Fibroblast of skin of right quadriceps (primary cell): ENCODE data around the gene CA12.

ENCODE experiments used
- DNase-seq: peaks from one replicate; pipeline ENCODE4 v3.0.0-alpha.2; 2013

The CA12 gene

GRCh38 chr15:63354821-63355650 lies 26.6 kb downstream of the CA12 start:
- DNase-seq = no peak

- no peak for DNase-seq
These were observed 27.8 kb downstream of the CA12 start for GRCh38 chr15:63353887-63354286.

GRCh38 chr15:63353261-63353660 lies 28.4 kb downstream of the CA12 start:
- DNase-seq = no peak

GRCh38 chr15:63352808-63353207 lies 28.8 kb downstream of the CA12 start:
- DNase-seq = no peak

- no peak for DNase-seq
These were observed 30.5 kb downstream of the CA12 start for GRCh38 chr15:63351170-63351569.

GRCh38 chr15:63350178-63350621 lies 31.4 kb downstream of the CA12 start:
- no peak for DNase-seq

- no peak for DNase-seq
These were observed 32.0 kb downstream of the CA12 start for GRCh38 chr15:63349621-63350020.

GRCh38 chr15:63349156-63349555 lies 32.5 kb downstream of the CA12 start:
- no peak for DNase-seq

- peak; percentile 58 for DNase-seq
These were observed 33.3 kb downstream of the CA12 start for GRCh38 chr15:63348392-63348791.

GRCh38 chr15:63347074-63347857 lies 34.4 kb downstream of the CA12 start:
- peak; percentile 26 for DNase-seq

GRCh38 chr15:63345391-63345752 lies 36.3 kb downstream of the CA12 start:
- no peak for DNase-seq

- peak; percentile 65 for DNase-seq
These were observed 36.8 kb downstream of the CA12 start for GRCh38 chr15:63344731-63345390.

- DNase-seq = peak; percentile 42
These were observed 38.6 kb downstream of the CA12 start for GRCh38 chr15:63342996-63343562.

GRCh38 chr15:63341898-63342297 lies 39.7 kb downstream of the CA12 start:
- no peak for DNase-seq

GRCh38 chr15:63340878-63341277 lies 40.8 kb downstream of the CA12 start:
- no peak for DNase-seq

GRCh38 chr15:63340353-63340752 lies 41.3 kb downstream of the CA12 start:
- DNase-seq = no peak

- DNase-seq = no peak
These were observed 41.8 kb downstream of the CA12 start for GRCh38 chr15:63339836-63340235.

- DNase-seq = no peak
These were observed 42.5 kb downstream of the CA12 start for GRCh38 chr15:63339006-63339766.

GRCh38 chr15:63338170-63338569 lies 43.5 kb downstream of the CA12 start:
- DNase-seq = peak; percentile 81

GRCh38 chr15:63337046-63337445 lies 44.6 kb downstream of the CA12 start:
- no peak for DNase-seq

- DNase-seq = no peak
These were observed 46.0 kb downstream of the CA12 start for GRCh38 chr15:63335543-63336240.

GRCh38 chr15:63334821-63335220 lies 46.8 kb downstream of the CA12 start:
- DNase-seq = no peak
